ENCODE results near the gene ZBTB39.
"Not testable (repeated sequence)": the region's sequence is repeated elsewhere in the genome, so short reads cannot be mapped to it uniquely, and the experiment has no call there.

ZBTB39 gene

DNA sequence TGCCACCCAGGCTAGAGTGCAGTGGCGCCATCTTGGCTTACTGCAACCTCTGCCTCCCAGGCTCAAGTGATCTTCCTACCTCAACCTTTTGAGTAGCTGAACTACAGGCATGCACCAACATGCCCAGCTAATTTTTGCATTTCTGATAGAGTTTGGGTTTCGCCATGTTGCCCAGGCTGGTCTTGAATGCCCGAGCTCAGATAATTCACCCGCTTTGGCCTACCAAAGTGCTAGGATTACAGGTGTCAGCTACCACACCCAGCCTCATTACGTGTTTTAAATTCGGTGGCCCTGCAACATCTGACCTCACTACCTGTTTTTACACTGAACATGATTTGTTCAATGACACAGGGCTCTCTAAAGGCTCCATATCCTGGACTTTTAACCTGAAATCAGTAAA lies 26.1 kb downstream of the ZBTB39 start:
- DNase-seq (ENCODE audit: low read depth) = no peak

GRCh38 chr12:56979628-56980027 lies 26.7 kb downstream of the ZBTB39 start:
- DNase-seq (ENCODE audit: low read depth) = no peak

DNA sequence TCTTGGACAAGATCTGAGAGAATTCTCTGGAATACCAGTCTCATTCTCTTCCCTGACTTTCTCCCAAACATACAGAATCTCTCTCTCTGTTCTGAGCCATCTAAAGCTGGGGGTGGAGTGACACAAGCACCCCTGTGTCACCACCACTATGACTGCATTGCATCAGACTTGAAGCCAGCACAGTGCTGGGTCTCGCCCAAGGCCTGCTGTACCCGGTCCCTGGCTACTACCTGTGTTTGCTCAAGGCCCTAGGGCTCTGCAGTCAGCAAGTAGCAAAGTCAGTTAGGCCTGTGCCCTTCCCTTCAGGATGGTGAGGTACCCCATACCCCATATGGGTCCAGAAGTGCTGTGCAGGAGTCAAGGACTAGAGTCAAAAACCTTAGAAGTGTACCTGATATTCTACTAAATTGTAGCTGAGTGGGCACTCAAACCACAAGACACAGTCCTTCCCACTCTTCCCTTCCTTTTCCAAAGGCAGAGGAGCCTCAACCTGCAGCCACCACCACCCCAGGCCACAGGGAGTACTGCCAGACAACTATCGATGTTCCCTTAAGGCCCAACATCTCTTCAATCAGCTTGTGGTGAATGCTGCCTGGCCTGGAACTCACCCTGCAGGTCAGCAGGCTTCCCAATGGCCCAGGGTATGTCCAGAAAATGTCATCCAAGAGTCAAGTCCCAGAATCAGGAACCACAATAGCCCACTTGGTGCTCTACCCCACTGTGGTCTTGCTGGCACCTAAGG lies 27.8 kb downstream of the ZBTB39 start:
- no peak for DNase-seq (ENCODE audit: low read depth)

- DNase-seq (ENCODE audit: low read depth) = not testable (repeated sequence)
Observed at GRCh38 chr12:56977361-56977760, 29.0 kb downstream of the ZBTB39 start.

DNA sequence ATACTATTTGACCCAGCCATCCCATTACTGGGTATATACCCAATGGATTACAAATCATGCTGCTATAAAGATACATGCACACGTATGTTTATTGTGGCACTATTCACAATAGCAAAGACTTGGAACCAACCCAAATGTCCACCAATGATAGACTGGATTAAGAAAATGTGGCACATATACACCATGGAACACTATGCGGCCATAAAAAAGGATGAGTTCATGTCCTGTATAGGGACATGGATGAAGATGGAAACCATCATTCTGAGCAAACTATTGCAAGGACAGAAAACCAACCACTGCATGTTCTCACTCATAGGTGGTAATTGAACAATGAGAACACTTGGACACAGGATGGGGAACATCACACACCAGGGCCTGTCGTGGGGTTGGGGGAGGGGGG lies 32.1 kb downstream of the ZBTB39 start:
- not testable (repeated sequence) for DNase-seq (ENCODE audit: low read depth)

DNA sequence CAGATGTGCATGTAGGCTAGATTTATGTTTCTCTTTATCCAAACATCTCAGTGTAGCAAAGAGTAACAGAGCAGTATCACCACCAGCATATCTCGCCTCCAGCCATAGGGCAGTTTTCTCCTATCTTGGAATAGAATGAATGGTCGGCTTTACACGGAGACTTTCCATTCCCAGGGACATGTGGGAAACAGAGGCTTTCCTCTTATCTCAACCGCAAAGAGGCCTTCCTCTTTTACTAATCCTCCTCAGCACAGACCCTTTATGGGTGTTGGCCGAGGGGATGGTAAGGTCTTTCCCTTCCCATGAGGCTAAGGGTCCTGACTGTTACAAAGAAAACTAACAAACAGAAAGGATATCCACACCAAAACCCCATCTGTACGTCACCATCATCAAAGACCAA lies 37.4 kb downstream of the ZBTB39 start:
- not testable (repeated sequence) for DNase-seq (ENCODE audit: low read depth)

DNA sequence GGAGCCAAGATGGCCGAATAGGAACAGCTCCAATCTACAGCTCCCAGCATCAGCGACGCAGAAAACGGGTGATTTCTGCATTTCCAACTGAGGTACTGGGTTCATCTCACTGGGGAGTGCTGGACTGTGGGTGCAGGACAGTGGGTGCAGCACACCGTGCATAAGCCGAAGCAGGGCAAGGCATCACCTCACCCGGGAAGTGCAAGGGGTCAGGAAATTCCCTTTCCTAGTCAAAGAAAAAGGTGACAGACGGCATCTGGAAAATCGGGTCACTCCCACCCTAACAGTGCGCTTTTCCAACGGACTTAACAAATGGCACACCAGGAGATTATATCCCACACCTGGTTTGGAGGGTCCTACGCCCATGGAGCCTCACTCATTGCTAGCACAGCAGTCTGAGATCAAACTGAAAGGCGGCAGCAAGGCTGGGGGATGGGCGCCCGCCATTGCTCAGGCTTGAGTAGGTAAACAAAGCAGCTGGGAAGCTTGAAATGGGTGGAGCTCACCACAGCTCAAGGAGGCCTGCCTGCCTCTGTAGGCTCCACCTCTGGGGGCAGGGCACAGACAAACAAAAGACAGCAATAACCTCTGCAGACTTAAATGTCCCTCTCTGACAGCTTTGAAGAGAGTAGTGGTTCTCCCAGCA lies 40.2 kb downstream of the ZBTB39 start:
- not testable (repeated sequence) for DNase-seq (ENCODE audit: low read depth)

DNA sequence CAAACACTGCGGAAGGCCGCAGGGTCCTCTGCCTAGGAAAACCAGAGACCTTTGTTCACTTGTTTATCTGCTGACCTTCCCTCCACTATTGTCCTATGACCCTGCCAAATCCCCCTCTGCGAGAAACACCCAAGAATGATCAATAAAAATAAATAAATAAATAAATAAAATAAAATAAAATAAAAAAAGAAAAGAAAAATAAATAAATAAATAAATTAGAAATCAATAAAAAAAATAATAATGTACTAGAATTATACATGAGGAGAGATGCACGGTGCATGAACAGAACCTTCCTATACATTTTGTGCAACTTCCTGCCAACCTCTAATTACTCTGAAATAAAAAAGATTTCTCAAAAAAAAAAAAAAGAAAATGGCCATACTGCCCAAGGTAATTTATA lies 41.2 kb downstream of the ZBTB39 start:
- DNase-seq (ENCODE audit: low read depth) = not testable (repeated sequence)

GRCh38 chr12:56963557-56963956 lies 42.8 kb downstream of the ZBTB39 start:
- DNase-seq (ENCODE audit: low read depth) = not testable (repeated sequence)

DNA sequence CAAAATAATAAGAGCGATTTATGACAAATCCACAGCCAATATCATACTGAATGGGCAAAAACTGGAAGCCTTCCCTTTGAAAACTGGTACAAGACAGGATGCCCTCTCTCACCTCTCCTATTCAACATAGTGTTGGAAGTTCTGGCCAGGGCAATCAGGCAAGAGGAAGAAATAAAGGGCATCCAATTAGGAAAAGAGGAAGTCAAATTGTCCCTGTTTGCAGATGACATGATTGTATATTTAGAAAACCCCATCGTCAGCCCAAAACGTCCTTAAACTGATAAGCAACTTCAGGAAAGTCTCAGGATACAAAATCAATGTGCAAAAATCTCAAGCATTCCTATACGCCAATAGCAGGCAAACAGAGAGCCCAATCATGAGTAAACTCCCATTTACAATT lies 44.1 kb downstream of the ZBTB39 start:
- DNase-seq (ENCODE audit: low read depth) = not testable (repeated sequence)

DNA sequence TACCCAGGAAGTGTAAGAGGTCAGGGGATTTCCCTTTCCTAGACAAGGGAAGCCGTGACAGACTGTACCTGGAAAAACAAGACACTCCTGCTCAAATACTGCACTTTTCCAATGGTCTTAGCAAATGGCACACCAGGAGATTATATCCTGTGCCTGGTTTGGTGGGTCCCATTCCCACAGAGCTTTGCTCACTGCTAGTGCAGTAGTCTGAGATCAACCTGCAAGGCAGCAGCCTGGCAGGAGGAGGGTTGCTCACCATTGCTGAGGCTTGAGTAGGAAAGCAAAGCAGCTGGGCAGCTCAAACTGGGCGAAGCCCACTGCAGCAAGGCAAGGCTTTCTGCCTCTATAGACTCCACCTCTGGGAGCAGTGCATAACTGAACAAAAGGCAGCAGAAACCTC lies 47.9 kb downstream of the ZBTB39 start:
- no peak for DNase-seq (ENCODE audit: low read depth)

- DNase-seq (ENCODE audit: low read depth) = no peak
Observed at GRCh38 chr12:56957229-56958052, 48.9 kb downstream of the ZBTB39 start, which contains the start of gene RDH16. Gene RDH16 (minus strand): TSS chr12:56957608. CDS start chr12:56957462, 146 bp downstream.

DNA sequence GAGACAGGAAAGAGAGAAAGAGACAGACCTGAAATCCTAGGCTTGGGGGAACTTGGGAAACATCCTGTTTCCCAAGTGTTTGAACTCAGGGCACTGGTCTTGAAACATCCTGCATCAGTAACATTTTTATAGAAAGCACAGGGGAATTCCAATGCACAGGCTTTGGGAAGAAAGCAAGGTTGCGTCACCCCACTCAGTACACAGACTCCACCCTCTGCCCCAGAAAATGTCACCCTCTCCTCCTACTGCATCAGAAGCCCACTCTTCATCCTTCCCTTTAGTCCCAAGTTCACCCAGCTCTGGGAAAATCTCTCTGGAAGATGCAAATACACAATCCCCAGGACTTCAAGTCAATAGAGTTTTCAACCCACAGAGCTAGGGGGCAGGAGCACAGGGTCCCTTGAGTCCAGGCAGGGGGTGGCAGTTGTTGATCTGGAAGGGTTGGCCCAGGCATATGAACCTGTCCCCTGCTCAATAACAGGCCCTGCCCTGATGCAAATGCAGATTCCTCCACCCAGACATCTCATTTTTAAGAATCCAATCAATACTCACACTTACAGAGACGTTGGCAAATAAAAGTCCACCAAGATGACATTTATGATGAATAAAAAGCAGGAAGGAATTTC lies 50.6 kb downstream of the ZBTB39 start:
- no peak for DNase-seq (ENCODE audit: low read depth)

GRCh38 chr12:56954958-56955355 lies 51.4 kb downstream of the ZBTB39 start:
- DNase-seq (ENCODE audit: low read depth) = no peak

- DNase-seq (ENCODE audit: low read depth) = no peak
Observed at GRCh38 chr12:56954057-56954957, 52.0 kb downstream of the ZBTB39 start.

DNA sequence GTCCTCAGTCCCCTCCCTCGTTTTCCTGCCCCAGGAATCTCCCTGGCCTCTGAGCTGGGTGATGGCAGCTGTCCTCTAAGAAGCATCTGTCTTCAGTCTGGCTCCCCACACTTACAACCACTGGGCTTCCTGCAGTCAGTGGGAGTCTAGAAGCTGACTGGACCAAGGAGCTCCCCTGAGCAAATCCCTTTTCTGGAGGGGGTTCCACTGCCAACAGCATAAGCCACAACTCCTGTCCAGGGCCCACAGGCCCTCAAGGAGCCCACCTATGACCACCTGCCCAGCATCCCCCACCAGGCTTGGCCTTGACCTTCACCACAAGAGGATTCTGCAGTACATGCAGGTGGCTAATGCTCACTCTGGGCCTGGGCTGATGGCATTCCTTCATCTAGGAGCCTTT lies 53.0 kb downstream of the ZBTB39 start:
- DNase-seq (ENCODE audit: low read depth) = no peak

- DNase-seq (ENCODE audit: low read depth) = no peak
Observed at GRCh38 chr12:56951582-56952339, 54.6 kb downstream of the ZBTB39 start.

DNA sequence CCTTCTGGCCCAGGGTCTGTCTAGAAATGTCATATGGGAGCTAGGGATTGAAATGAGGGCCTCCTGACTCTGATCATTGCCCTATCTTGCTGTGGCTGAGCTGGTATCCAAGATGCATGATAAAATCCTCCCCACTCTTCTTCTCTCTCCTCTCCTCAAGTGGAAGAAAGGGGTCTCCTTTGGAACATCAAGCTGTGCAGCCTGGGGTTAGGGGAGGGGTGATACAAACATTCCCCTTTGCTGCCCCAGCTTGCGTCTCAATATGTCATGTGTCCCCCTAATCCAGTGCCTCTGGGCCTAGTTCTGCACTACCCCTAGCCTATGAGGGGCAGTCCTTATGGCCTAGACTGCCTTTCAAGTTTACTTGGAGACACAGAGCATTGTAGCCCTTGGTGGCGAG lies 57.5 kb downstream of the ZBTB39 start:
- no peak for DNase-seq (ENCODE audit: low read depth)
